GM23338 (cell line): ENCODE data around the gene MYCBPAP. TPM values are rescaled to one million over a fixed set of nuclear protein-coding genes. Genes with fewer than 3 reads are reported as not detected.

Experiments used
- ATAC-seq: fragments of 200-7000 bp; cut with Tn5 transposase; 3 replicates; pipeline ENCODE4 v1.9.1; 2020
- DNase-seq: peaks from one replicate; pipeline ENCODE4 v3.0.0-alpha.2; 2015; ENCODE audit warnings: low spot score
- H2AFZ ChIP-seq: fragments of 200-600 bp; sonication (generic); 2 replicates; pipeline ENCODE4 v1.8.0; 2016; ENCODE audit warnings: antibody characterized with exemption, mild to moderate bottlenecking, moderate library complexity
- H3F3A ChIP-seq: fragments of 200-600 bp; sonication (generic); replicated peaks from 2 replicates; pipeline ENCODE4 v1.8.0; 2017; ENCODE audit warnings: antibody characterized with exemption, mixed run types, low read depth
- H3K27ac ChIP-seq: fragments of 200-600 bp; sonication (generic); 2 replicates; pipeline ENCODE4 v1.6.1; 2016; ENCODE audit warnings: low read depth
- H3K27me3 ChIP-seq: fragments of 200-600 bp; sonication (generic); 2 replicates; pipeline ENCODE4 v1.8.0; 2016; ENCODE audit warnings: mild to moderate bottlenecking, mixed run types, moderate library complexity; ENCODE audit not compliant: insufficient read depth
- H3K36me3 ChIP-seq: fragments of 200-600 bp; sonication (generic); 2 replicates; pipeline ENCODE4 v1.8.0; 2016; ENCODE audit warnings: mild to moderate bottlenecking; ENCODE audit not compliant: insufficient read depth
- H3K4me1 ChIP-seq: fragments of 200-600 bp; sonication (generic); 2 replicates; pipeline ENCODE4 v1.8.0; 2016; ENCODE audit warnings: mild to moderate bottlenecking, moderate library complexity; ENCODE audit not compliant: insufficient read depth
- H3K4me2 ChIP-seq: fragments of 200-600 bp; sonication (generic); 2 replicates; pipeline ENCODE4 v1.7.1; 2017; ENCODE audit warnings: mixed run types
- H3K4me3 ChIP-seq: fragments of 200-600 bp; sonication (generic); 2 replicates; pipeline ENCODE4 v1.6.1; 2016; ENCODE audit warnings: mixed run types
- H3K79me2 ChIP-seq: fragments of 200-600 bp; sonication (generic); replicated peaks from 2 replicates; pipeline ENCODE4 v1.8.0; 2017; ENCODE audit warnings: mild to moderate bottlenecking; ENCODE audit not compliant: insufficient read depth
- H3K9me2 ChIP-seq: fragments of 200-600 bp; sonication (generic); 2 replicates; pipeline ENCODE4 v1.8.0; 2017; ENCODE audit not compliant: insufficient read depth
- H4K20me1 ChIP-seq: fragments of 200-600 bp; sonication (generic); replicated peaks from 2 replicates; pipeline ENCODE4 v1.8.0; 2017; ENCODE audit warnings: mild to moderate bottlenecking; ENCODE audit not compliant: insufficient read depth
- H3K27ac Mint-ChIP-seq: 2 replicates; pipeline ENCODE4 v1.8.0; 2020; ENCODE audit warnings: inconsistent platforms, mild to moderate bottlenecking, moderate library complexity, mixed read lengths
- H3K27me3 Mint-ChIP-seq: 3 replicates; pipeline ENCODE4 v1.8.0; 2022; ENCODE audit warnings: low read depth, mild to moderate bottlenecking, moderate library complexity, mixed read lengths, inconsistent platforms; ENCODE audit not compliant: insufficient read depth, poor library complexity
- H3K36me3 Mint-ChIP-seq: 3 replicates; pipeline ENCODE4 v1.8.0; 2021; ENCODE audit warnings: low read depth, mild to moderate bottlenecking, inconsistent platforms, moderate library complexity, mixed read lengths
- H3K4me1 Mint-ChIP-seq: 3 replicates; pipeline ENCODE4 v1.8.0; 2020; ENCODE audit warnings: mild to moderate bottlenecking, inconsistent platforms, mixed read lengths
- H3K4me3 Mint-ChIP-seq: 3 replicates; pipeline ENCODE4 v1.8.0; 2021; ENCODE audit warnings: moderate library complexity, mild to moderate bottlenecking, inconsistent platforms, mixed read lengths
- H3K9me3 Mint-ChIP-seq: 3 replicates; pipeline ENCODE4 v1.8.0; 2020; ENCODE audit warnings: moderate library complexity, mild to moderate bottlenecking, inconsistent platforms, mixed read lengths
- EZH2 ChIP-seq: fragments of 200-600 bp; sonication (generic); IDR thresholded peaks from one replicate; pipeline ENCODE4 v1.8.0; 2017; ENCODE audit warnings: antibody characterized with exemption, mild to moderate bottlenecking, low read depth; ENCODE audit not compliant: unreplicated experiment
- JUNB ChIP-seq: IDR thresholded peaks from one replicate; pipeline ENCODE4 v1.6.1; 2016; ENCODE audit warnings: antibody characterized with exemption; ENCODE audit not compliant: unreplicated experiment
- polyA plus RNA-seq: library from polyadenylated mRNA; unstranded; fragments of >200 nt; fragmentation: Nextera tagmentation; extraction: Ambion mirVana; gene quantifications from 2 replicates; pipeline ENCODE4 v1.2.1, GENCODE V29; 2016
- total RNA-seq: library from RNA; depleted of rRNA; stranded (reverse); fragments of >200 nt; shearing (Covaris generic); gene quantifications from 2 replicates; pipeline ENCODE4 v1.2.3, GENCODE V29; 2014
- TF ChIP-seq, protein P1 (sequence below), 2 experiments: fragments of 200-600 bp in 1 of 2; sonication (generic) in 1 of 2; conservative IDR thresholded peaks; 2 replicates each; pipeline versions ENCODE4 v1.5.1 to v1.6.1; 2016 to 2017; ENCODE audit warnings: antibody characterized with exemption in 2 of 2, low read depth in 2 of 2, mild to moderate bottlenecking in 2 of 2, moderate library complexity in 1 of 2
- TF ChIP-seq, protein P2 (sequence below): IDR thresholded peaks from one replicate; pipeline ENCODE4 v1.6.1; 2018; ENCODE audit warnings: antibody characterized with exemption; ENCODE audit not compliant: unreplicated experiment
- TF ChIP-seq, protein P3 (sequence below): IDR thresholded peaks from 2 replicates; pipeline ENCODE4 v1.6.1; 2016; ENCODE audit warnings: antibody characterized with exemption

Gene MYCBPAP
- total and polyA plus RNA-seq, 2 experiments from 2014 or later, result 0.63 to 1.7 TPM

DNA sequence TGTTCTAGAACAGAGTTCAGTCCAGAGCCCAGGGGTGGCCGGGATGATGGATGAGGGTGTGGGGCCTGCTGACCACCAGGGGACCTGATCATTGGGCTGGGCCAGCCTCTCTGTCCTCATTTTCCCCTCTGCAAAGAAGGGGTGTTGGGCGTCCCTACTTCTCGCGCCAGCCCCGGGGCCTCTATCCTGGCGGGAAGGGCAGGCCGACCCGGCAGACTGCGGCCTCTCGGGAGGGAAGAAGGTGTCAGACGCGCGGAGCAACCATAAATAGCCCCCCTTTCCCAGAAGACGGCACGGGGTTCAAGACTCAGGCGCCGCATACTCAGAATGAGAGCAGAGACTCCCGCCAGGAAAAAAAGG is 50.3 kb downstream of the MYCBPAP start:
- peaks cover 57% of the 10 kb centered on the region for H3K27me3 ChIP-seq
- peaks cover 38% of the 10 kb centered on the region for H3K27me3 Mint-ChIP-seq
- H3F3A ChIP-seq, result 0 out of 2 replicates have a peak, but pooled peaks cover 9% of the 10 kb centered on the region
- no peaks in the 10 kb centered on the region for H3K9me3 Mint-ChIP-seq
- H4K20me1 ChIP-seq, result no peaks in the 10 kb centered on the region; the same call in none of the 2 replicates
- H3K4me1 Mint-ChIP-seq, result peaks cover 25% of the 10 kb centered on the region
- ATAC-seq (no peak), DNase-seq (no peak)
- H3K4me3 ChIP-seq, result peak overlapping the region; percentile 62
- H3K27ac Mint-ChIP-seq, result no peak overlapping the region
- H3K36me3 ChIP-seq, result no peaks in the 10 kb centered on the region
- H3K4me2 ChIP-seq, result peak overlapping the region; percentile 96
- H3K4me1 ChIP-seq, result peaks cover 20% of the 10 kb centered on the region
- H3K27ac ChIP-seq, result no peak overlapping the region
- H2AFZ ChIP-seq, result peak overlapping the region; percentile 97; the same call in 1 of the 2 replicates
- H3K79me2 ChIP-seq, result no peaks in the 10 kb centered on the region
- TF ChIP-seq JUNB, result no peak
- TF ChIP-seq, protein P1, sequence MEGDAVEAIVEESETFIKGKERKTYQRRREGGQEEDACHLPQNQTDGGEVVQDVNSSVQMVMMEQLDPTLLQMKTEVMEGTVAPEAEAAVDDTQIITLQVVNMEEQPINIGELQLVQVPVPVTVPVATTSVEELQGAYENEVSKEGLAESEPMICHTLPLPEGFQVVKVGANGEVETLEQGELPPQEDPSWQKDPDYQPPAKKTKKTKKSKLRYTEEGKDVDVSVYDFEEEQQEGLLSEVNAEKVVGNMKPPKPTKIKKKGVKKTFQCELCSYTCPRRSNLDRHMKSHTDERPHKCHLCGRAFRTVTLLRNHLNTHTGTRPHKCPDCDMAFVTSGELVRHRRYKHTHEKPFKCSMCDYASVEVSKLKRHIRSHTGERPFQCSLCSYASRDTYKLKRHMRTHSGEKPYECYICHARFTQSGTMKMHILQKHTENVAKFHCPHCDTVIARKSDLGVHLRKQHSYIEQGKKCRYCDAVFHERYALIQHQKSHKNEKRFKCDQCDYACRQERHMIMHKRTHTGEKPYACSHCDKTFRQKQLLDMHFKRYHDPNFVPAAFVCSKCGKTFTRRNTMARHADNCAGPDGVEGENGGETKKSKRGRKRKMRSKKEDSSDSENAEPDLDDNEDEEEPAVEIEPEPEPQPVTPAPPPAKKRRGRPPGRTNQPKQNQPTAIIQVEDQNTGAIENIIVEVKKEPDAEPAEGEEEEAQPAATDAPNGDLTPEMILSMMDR (conservative IDR thresholded peaks at IDR 0.05; ENCODE audit: low read depth in 2 of 2), result peak in 1 of 2 experiments; percentile 1; a peak in 1 of 4 replicates
- TF ChIP-seq, protein P2, sequence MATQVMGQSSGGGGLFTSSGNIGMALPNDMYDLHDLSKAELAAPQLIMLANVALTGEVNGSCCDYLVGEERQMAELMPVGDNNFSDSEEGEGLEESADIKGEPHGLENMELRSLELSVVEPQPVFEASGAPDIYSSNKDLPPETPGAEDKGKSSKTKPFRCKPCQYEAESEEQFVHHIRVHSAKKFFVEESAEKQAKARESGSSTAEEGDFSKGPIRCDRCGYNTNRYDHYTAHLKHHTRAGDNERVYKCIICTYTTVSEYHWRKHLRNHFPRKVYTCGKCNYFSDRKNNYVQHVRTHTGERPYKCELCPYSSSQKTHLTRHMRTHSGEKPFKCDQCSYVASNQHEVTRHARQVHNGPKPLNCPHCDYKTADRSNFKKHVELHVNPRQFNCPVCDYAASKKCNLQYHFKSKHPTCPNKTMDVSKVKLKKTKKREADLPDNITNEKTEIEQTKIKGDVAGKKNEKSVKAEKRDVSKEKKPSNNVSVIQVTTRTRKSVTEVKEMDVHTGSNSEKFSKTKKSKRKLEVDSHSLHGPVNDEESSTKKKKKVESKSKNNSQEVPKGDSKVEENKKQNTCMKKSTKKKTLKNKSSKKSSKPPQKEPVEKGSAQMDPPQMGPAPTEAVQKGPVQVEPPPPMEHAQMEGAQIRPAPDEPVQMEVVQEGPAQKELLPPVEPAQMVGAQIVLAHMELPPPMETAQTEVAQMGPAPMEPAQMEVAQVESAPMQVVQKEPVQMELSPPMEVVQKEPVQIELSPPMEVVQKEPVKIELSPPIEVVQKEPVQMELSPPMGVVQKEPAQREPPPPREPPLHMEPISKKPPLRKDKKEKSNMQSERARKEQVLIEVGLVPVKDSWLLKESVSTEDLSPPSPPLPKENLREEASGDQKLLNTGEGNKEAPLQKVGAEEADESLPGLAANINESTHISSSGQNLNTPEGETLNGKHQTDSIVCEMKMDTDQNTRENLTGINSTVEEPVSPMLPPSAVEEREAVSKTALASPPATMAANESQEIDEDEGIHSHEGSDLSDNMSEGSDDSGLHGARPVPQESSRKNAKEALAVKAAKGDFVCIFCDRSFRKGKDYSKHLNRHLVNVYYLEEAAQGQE, result no peak
- H3K9me2 ChIP-seq, result no peaks in the 10 kb centered on the region
- no peaks in the 10 kb centered on the region for H3K36me3 Mint-ChIP-seq
- H3K4me3 Mint-ChIP-seq, result peak overlapping the region; percentile 86

DNA sequence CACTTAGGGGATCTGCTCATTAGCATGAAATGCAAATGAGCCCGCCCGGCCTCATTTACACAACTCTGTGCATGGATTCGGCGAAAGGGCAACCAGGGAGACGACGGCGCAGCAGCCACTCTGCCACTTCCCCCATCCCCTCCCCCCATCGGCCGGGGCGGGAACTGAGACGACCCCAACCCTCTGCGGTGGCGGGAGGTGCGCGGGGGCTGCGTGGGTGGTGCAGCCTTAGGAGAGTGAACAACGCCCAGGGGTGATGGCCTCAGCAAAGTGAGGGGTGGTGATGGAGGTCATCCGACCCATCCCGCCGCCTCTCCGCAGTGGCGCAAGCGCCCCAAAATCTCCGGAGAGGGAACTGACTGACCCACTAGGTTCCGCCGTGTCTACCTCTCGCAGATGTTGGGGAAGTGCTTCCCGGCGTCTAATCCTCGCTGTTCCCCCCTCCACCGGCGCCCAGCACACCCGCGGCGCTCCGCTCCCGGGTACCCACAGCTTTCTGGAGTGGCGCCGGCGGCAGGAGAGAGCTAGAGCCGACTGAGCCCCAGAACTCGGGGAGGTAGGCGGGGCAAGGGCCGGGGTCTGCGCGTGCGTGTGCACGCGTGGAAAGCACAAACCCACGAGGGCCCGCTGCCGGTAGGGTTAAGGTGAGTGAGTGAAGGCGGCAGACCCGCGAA is 50.8 kb downstream of the MYCBPAP start:
- H3F3A ChIP-seq, result 0 out of 2 replicates have a peak, but pooled peaks cover 9% of the 10 kb centered on the region
- H3K27ac ChIP-seq, result no peak overlapping the region
- no peaks in the 10 kb centered on the region for H3K36me3 ChIP-seq
- Mint-ChIP-seq H3K4me3 (peak overlapping the region; percentile 86), H3K36me3 (no peaks in the 10 kb centered on the region), H3K27me3 (peaks cover 43% of the 10 kb centered on the region), H3K27ac (no peak overlapping the region), H3K9me3 (no peaks in the 10 kb centered on the region), H3K4me1 (peaks cover 28% of the 10 kb centered on the region)
- TF ChIP-seq, protein P3, sequence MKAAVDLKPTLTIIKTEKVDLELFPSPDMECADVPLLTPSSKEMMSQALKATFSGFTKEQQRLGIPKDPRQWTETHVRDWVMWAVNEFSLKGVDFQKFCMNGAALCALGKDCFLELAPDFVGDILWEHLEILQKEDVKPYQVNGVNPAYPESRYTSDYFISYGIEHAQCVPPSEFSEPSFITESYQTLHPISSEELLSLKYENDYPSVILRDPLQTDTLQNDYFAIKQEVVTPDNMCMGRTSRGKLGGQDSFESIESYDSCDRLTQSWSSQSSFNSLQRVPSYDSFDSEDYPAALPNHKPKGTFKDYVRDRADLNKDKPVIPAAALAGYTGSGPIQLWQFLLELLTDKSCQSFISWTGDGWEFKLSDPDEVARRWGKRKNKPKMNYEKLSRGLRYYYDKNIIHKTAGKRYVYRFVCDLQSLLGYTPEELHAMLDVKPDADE, result no peak
- TF ChIP-seq EZH2, result peak; percentile 47
- no peaks in the 10 kb centered on the region; the same call in none of the 2 replicates for H4K20me1 ChIP-seq
- H3K4me1 ChIP-seq, result peaks cover 25% of the 10 kb centered on the region
- H2AFZ ChIP-seq, result peak overlapping the region; percentile 97
- peak; percentile 92 for DNase-seq
- H3K27me3 ChIP-seq, result peaks cover 62% of the 10 kb centered on the region
- ATAC-seq, result peak; percentile 13
- H3K4me2 ChIP-seq, result peak overlapping the region; percentile 96
- peak overlapping the region; percentile 62 for H3K4me3 ChIP-seq
- H3K9me2 ChIP-seq, result no peaks in the 10 kb centered on the region
- no peaks in the 10 kb centered on the region for H3K79me2 ChIP-seq
